ENCODE data around the gene RGP1. TPM values are rescaled to one million over a fixed set of nuclear protein-coding genes. Genes with fewer than 3 reads are reported as not detected.

RGP1 gene
- total RNA-seq, 6 experiments from 2014 or later = 9.5 to 13.0 (median 11.4) TPM

DNA sequence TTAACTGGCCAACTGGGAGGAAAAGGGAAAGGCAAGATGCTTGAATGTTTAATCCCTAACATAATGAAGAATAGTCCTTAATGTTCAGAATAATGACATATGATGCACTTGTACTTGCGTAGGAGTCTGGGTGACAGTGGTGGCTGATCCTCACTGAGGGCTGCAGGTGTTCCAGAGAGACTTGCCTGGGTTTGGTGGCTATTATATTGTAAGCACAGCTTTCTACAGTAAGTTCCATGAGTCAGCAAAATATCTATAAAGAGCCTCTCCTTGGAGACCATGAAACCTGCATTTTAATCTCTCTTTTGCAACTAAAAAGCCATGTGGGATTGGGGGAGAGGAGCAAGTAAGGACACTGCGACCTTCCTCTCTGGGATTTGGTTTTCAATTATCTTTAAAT, 40.5 kb downstream of the RGP1 start:
- Histone ChIP-seq H3K4me3 (no peak overlapping the region), H3K27ac (no peak overlapping the region), H3K4me1 (peaks cover 0 to 17% (median 0%) of the 10 kb centered on the region in 4 donors), H3K9me3 (no peaks in the 10 kb centered on the region), H3K36me3 (no peaks in the 10 kb centered on the region), H3K27me3 (no peaks in the 10 kb centered on the region)
- DNase-seq = no peak
- intact Hi-C loops (cut with DNase I) = no loop called here
- 100% methylated on average over 2 of the region's 2 CpGs for WGBS (ENCODE audit: insufficient coverage, low coverage, low lambda C conversion rate, missing lambda C conversion rate)
- ATAC-seq = no peak
- TF ChIP-seq POLR2A (IDR thresholded peaks at IDR 0.05) = no peak
- TF ChIP-seq CTCF (IDR thresholded peaks at IDR 0.05) = no peak

DNA sequence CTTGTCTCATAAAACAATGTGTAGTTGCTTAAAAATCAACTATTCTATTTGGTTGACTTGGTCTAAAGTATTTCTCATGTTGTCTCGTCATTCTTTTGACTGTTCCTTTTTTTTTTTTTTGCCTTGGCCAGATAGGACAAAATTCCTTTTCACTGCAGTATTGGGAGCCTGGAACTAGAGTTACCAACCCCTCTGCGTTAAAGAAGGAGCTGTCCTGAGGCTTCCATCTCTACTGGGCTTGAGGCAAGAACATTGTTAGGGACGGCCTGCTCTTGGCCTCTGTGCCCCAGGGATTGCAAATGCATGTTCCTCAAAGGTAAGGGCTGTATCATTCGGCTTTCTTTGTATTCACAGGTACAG, 40.9 kb downstream of the RGP1 start:
- Histone ChIP-seq H3K36me3 (no peaks in the 10 kb centered on the region), H3K27me3 (no peaks in the 10 kb centered on the region), H3K4me3 (no peak overlapping the region), H3K9me3 (no peaks in the 10 kb centered on the region), H3K27ac (no peak overlapping the region), H3K4me1 (peaks cover 0 to 17% (median 0%) of the 10 kb centered on the region in 4 donors)
- intact Hi-C loops (cut with DNase I) = loop anchor here in 1 of 2 donors (10.0 kb wide), 1 partner anchor 95 kb away; no protein-coding TSS in a partner anchor
- no peak for ATAC-seq
- TF ChIP-seq POLR2A (IDR thresholded peaks at IDR 0.05) (no peak), CTCF (IDR thresholded peaks at IDR 0.05) (no peak)
- WGBS (ENCODE audit: insufficient coverage, low coverage, low lambda C conversion rate, missing lambda C conversion rate) = 28% methylated on average over 4 of the region's 4 CpGs
- no peak for DNase-seq

DNA sequence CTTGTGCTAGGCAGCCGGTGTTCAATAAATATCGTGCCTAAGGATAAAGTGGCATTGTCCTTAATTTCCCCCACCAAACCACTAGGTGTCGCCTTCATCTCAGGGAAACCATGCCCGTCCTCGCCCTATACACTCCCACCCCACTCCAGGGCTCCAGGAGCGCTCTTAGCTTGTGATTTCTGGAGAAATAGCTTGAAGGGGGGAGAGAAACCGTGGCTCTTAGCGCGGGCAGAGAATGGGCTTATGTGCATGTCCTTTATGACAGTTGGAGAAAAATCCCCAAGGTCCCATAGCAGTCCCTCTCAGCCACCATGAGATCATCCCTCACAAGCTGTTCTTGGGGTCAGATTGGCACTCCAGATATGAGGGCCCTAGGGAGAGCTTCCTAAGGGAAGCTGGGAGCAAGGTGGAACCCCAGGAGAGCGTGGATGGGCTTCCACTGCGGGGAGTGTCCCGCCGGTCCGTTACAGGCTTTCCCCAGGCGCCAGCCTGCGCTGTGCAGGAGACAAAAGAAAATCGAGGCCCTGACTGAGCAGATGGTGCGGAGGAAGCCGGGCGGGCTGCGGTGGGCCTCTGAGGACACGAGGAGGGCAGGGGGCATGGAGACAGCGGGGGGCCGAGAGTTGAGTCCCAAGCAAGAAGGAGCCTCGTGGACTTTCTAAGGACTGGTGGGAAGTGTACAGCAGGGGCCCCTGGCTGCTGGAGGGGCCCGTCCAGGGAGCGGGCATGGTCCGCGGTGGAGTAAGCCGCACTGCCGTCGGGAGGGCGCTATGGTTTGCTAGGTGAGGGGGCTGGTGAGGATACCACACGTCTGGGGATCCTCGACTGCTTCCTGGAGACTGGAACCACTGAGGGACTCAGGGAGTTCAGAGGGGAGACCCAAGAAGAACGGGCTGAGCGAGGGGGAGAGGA, 41.6 kb downstream of the RGP1 start:
- WGBS (ENCODE audit: insufficient coverage, low coverage, low lambda C conversion rate, missing lambda C conversion rate) = 43% methylated on average over 27 of the region's 37 CpGs
- Histone ChIP-seq H3K36me3 (no peaks in the 10 kb centered on the region), H3K4me1 (peaks cover 0 to 17% (median 0%) of the 10 kb centered on the region in 4 donors), H3K27me3 (no peaks in the 10 kb centered on the region), H3K9me3 (no peaks in the 10 kb centered on the region), H3K27ac (peak overlapping the region in 2 of 3 donors; percentile 14 to 27), H3K4me3 (peak overlapping the region in 2 of 3 donors; percentile 58 to 62)
- TF ChIP-seq POLR2A (IDR thresholded peaks at IDR 0.05) (no peak), CTCF (IDR thresholded peaks at IDR 0.05) (peak; percentile 73 to 88 (median 80))
- peak in 2 of 3 donors; percentile 45 to 75 for DNase-seq
- intact Hi-C loops (cut with DNase I) = loop anchor here in 1 of 2 donors (10.0 kb wide), 1 partner anchor 94 kb away; no protein-coding TSS in a partner anchor
- ATAC-seq = peak; percentile 85 to 90 (median 88)

GRCh38 chr9:35791297-35791921, 42.3 kb downstream of the RGP1 start, which contains the start of gene NPR2:
TSS of gene NPR2 (plus strand) at chr9:35791591. CDS start at chr9:35792409, 818 bp downstream.
- no peak for TF ChIP-seq CTCF (IDR thresholded peaks at IDR 0.05)
- TF ChIP-seq POLR2A (IDR thresholded peaks at IDR 0.05) = no peak
- no peaks in the 10 kb centered on the region for H3K36me3 ChIP-seq
- 0% methylated on average over 1 of the region's 64 CpGs for WGBS (ENCODE audit: insufficient coverage, low coverage, low lambda C conversion rate, missing lambda C conversion rate)
- peak in 1 of 3 donors; percentile 48 for DNase-seq
- no peaks in the 10 kb centered on the region for H3K27me3 ChIP-seq
- intact Hi-C loops (cut with DNase I) = loop anchor here in 1 of 2 donors (10.0 kb wide), 1 partner anchor 93 kb away; no protein-coding TSS in a partner anchor
- H3K27ac ChIP-seq = peak within 1 kb of the TSS in 2 of 3 donors; percentile 27 to 53
- no peaks in the 10 kb centered on the region for H3K9me3 ChIP-seq
- peaks cover 0 to 17% (median 0%) of the 10 kb centered on the region in 4 donors for H3K4me1 ChIP-seq
- peak; percentile 53 to 69 (median 65) for ATAC-seq
- H3K4me3 ChIP-seq = peak within 1 kb of the TSS; percentile 42 to 62 (median 58)
